ENCODE data around the gene CLDN7.

- TF ChIP-seq CTCF (IDR thresholded peaks at IDR 0.05; ENCODE audit: low read depth, low read length) (no peak), EZH2phosphoT487 (IDR thresholded peaks at IDR 0.05; ENCODE audit: low read depth) (no peak)
Measured at GRCh38 chr17:7289256-7290032, 27.2 kb upstream of the CLDN7 start.
